Measurements from ENCODE around the gene TP53RK.

The TP53RK gene

GRCh38 chr20:46666818-46667515 lies 22.3 kb downstream of the TP53RK start:
- no peaks in the 10 kb centered on the region for H3K9me3 ChIP-seq (ENCODE audit: control insufficient read depth, low read depth, low read length)

GRCh38 chr20:46666306-46666705 lies 22.9 kb downstream of the TP53RK start:
- H3K9me3 ChIP-seq (ENCODE audit: control insufficient read depth, low read depth, low read length): no peaks in the 10 kb centered on the region
- H3K27me3 ChIP-seq (ENCODE audit: control insufficient read depth, insufficient read depth, low read length): no peaks in the 10 kb centered on the region
- no peak overlapping the region for H3K27ac ChIP-seq (ENCODE audit: low read length)
- no peak overlapping the region for H3K4me3 ChIP-seq (ENCODE audit: low read length)
- H3K4me1 ChIP-seq (ENCODE audit: control insufficient read depth, low read depth, low read length): no peaks in the 10 kb centered on the region
- peaks cover 5% of the 10 kb centered on the region for H3K36me3 ChIP-seq (ENCODE audit: control insufficient read depth, low read depth, low read length)
- H3K9ac ChIP-seq (ENCODE audit: low read length): no peak overlapping the region

More at GRCh38 chr20:46666818-46667515, 22.3 kb downstream of the TP53RK start:
- Histone ChIP-seq H3K27me3 (ENCODE audit: control insufficient read depth, insufficient read depth, low read length) (no peaks in the 10 kb centered on the region), H3K4me1 (ENCODE audit: control insufficient read depth, low read depth, low read length) (no peaks in the 10 kb centered on the region), H3K9ac (ENCODE audit: low read length) (no peak overlapping the region), H3K4me3 (ENCODE audit: low read length) (no peak overlapping the region), H3K27ac (ENCODE audit: low read length) (no peak overlapping the region), H3K36me3 (ENCODE audit: control insufficient read depth, low read depth, low read length) (peaks cover 5% of the 10 kb centered on the region)

DNA sequence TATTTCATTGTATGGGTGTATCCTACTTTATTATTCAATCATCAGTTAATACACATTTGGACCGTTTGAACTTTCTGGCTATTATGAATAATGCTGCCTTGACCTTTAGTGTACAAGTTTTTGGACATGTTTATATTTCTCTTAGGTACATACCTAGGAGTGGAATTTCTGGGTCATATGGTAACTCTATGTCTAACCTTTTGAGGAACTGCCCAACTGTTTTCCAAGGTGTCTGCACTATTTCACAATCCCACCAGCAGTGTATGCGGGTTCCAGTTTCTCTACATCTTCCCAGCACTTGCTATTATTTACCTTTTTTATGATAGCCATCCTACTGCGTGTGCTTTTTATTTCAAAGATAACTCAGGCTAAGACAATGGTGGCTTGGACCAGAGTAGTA lies 23.6 kb downstream of the TP53RK start:
- no peak overlapping the region for H3K27ac ChIP-seq (ENCODE audit: low read length)
- H3K9ac ChIP-seq (ENCODE audit: low read length): no peak overlapping the region
- no peak overlapping the region for H3K4me3 ChIP-seq (ENCODE audit: low read length)
- H3K9me3 ChIP-seq (ENCODE audit: control insufficient read depth, low read depth, low read length): peaks cover 1% of the 10 kb centered on the region
- H3K4me1 ChIP-seq (ENCODE audit: control insufficient read depth, low read depth, low read length): no peaks in the 10 kb centered on the region
- H3K36me3 ChIP-seq (ENCODE audit: control insufficient read depth, low read depth, low read length): peaks cover 5% of the 10 kb centered on the region
- no peaks in the 10 kb centered on the region for H3K27me3 ChIP-seq (ENCODE audit: control insufficient read depth, insufficient read depth, low read length)

- no peak overlapping the region for H3K9ac ChIP-seq (ENCODE audit: low read length)
These were observed 25.7 kb downstream of the TP53RK start for GRCh38 chr20:46663531-46663930.

GRCh38 chr20:46661659-46662058 lies 27.6 kb downstream of the TP53RK start:
- no peak overlapping the region for H3K9ac ChIP-seq (ENCODE audit: low read length)
- H3K36me3 ChIP-seq (ENCODE audit: control insufficient read depth, low read depth, low read length): no peaks in the 10 kb centered on the region
- no peaks in the 10 kb centered on the region for H3K4me1 ChIP-seq (ENCODE audit: control insufficient read depth, low read depth, low read length)
- no peak overlapping the region for H3K4me3 ChIP-seq (ENCODE audit: low read length)
- H3K9me3 ChIP-seq (ENCODE audit: control insufficient read depth, low read depth, low read length): peaks cover 3% of the 10 kb centered on the region
- no peak overlapping the region for H3K27ac ChIP-seq (ENCODE audit: low read length)
- H3K27me3 ChIP-seq (ENCODE audit: control insufficient read depth, insufficient read depth, low read length): no peaks in the 10 kb centered on the region

More at GRCh38 chr20:46663531-46663930, 25.7 kb downstream of the TP53RK start:
- no peak overlapping the region for H3K27ac ChIP-seq (ENCODE audit: low read length)
- no peaks in the 10 kb centered on the region for H3K4me1 ChIP-seq (ENCODE audit: control insufficient read depth, low read depth, low read length)
- H3K4me3 ChIP-seq (ENCODE audit: low read length): no peak overlapping the region
- H3K9me3 ChIP-seq (ENCODE audit: control insufficient read depth, low read depth, low read length): peaks cover 3% of the 10 kb centered on the region
- H3K27me3 ChIP-seq (ENCODE audit: control insufficient read depth, insufficient read depth, low read length): no peaks in the 10 kb centered on the region
- H3K36me3 ChIP-seq (ENCODE audit: control insufficient read depth, low read depth, low read length): peaks cover 5% of the 10 kb centered on the region

DNA sequence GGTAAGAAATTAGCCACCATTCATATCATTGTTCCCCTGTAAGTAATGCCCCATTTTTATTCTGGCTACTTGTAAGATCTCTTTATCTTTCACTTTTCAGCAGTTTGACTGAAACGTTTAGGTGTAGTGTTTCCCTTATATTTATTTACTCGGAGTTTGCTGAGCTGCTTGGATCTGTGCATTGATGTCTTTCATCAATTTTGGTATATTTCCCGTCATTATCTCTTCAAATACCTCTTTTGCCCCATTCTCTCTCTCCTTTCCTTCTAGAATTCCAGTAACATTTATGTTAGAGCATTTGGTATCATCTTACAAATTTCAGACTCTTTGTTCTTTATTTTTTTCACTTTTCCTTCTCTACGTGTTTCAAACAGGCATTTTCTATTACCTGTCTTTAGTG lies 28.8 kb downstream of the TP53RK start:
- Histone ChIP-seq H3K27me3 (ENCODE audit: control insufficient read depth, insufficient read depth, low read length) (no peaks in the 10 kb centered on the region), H3K36me3 (ENCODE audit: control insufficient read depth, low read depth, low read length) (no peaks in the 10 kb centered on the region), H3K27ac (ENCODE audit: low read length) (no peak overlapping the region), H3K4me1 (ENCODE audit: control insufficient read depth, low read depth, low read length) (no peaks in the 10 kb centered on the region), H3K9me3 (ENCODE audit: control insufficient read depth, low read depth, low read length) (peaks cover 3% of the 10 kb centered on the region), H3K9ac (ENCODE audit: low read length) (no peak overlapping the region), H3K4me3 (ENCODE audit: low read length) (no peak overlapping the region)

GRCh38 chr20:46657618-46658017 lies 31.6 kb downstream of the TP53RK start:
- Histone ChIP-seq H3K27ac (ENCODE audit: low read length) (no peak overlapping the region), H3K36me3 (ENCODE audit: control insufficient read depth, low read depth, low read length) (no peaks in the 10 kb centered on the region), H3K9me3 (ENCODE audit: control insufficient read depth, low read depth, low read length) (peaks cover 3% of the 10 kb centered on the region), H3K9ac (ENCODE audit: low read length) (no peak overlapping the region), H3K4me3 (ENCODE audit: low read length) (no peak overlapping the region), H3K27me3 (ENCODE audit: control insufficient read depth, insufficient read depth, low read length) (no peaks in the 10 kb centered on the region), H3K4me1 (ENCODE audit: control insufficient read depth, low read depth, low read length) (no peaks in the 10 kb centered on the region)

DNA sequence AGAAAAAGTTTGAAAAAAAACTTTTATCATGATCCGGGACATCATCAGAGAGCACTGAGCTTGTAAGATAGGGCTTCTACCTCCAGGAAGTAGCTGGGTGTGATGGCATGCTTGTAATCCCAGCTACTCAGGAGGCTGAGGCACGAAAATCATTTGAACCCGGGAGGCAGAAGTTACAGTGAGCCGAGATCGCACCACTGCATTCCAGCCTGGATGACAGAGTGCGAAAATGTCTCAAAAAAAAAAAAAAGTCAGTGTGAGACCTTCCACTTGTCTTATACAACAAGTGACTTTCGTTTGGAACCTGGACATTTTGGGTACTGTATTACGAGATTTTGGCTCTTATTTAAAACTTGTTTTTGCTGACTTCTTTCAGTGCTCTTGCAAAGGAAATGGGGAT lies 32.1 kb downstream of the TP53RK start:
- no peak overlapping the region for H3K4me3 ChIP-seq (ENCODE audit: low read length)
- peaks cover 3% of the 10 kb centered on the region for H3K9me3 ChIP-seq (ENCODE audit: control insufficient read depth, low read depth, low read length)
- H3K27ac ChIP-seq (ENCODE audit: low read length): no peak overlapping the region
- no peaks in the 10 kb centered on the region for H3K36me3 ChIP-seq (ENCODE audit: control insufficient read depth, low read depth, low read length)
- H3K27me3 ChIP-seq (ENCODE audit: control insufficient read depth, insufficient read depth, low read length): no peaks in the 10 kb centered on the region
- no peaks in the 10 kb centered on the region for H3K4me1 ChIP-seq (ENCODE audit: control insufficient read depth, low read depth, low read length)
- H3K9ac ChIP-seq (ENCODE audit: low read length): no peak overlapping the region

DNA sequence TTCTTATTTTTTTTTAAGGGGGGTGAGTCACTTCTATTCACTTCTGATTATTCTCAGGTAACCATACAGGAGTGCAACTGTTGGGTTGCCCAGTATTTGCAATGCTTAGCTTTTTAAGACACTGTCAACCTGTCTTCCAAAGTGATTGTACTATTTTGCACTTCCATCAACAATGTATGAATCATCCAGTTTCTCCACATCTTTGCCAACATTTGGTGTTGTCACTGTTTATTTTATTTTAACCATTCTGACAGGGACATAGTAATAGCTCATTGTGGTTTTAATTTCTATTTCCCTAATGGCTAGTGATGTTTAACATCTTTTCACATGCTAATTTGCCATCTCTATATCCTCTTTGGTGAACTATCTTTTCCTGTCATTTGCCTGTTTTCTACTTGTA lies 36.5 kb downstream of the TP53RK start:
- H3K4me1 ChIP-seq (ENCODE audit: control insufficient read depth, low read depth, low read length): no peaks in the 10 kb centered on the region
- no peak overlapping the region for H3K4me3 ChIP-seq (ENCODE audit: low read length)
- no peak overlapping the region for H3K27ac ChIP-seq (ENCODE audit: low read length)
- no peaks in the 10 kb centered on the region for H3K36me3 ChIP-seq (ENCODE audit: control insufficient read depth, low read depth, low read length)
- no peak overlapping the region for H3K9ac ChIP-seq (ENCODE audit: low read length)
- H3K9me3 ChIP-seq (ENCODE audit: control insufficient read depth, low read depth, low read length): no peaks in the 10 kb centered on the region
- peaks cover 25% of the 10 kb centered on the region for H3K27me3 ChIP-seq (ENCODE audit: control insufficient read depth, insufficient read depth, low read length)

- H3K4me3 ChIP-seq (ENCODE audit: low read length): peak within 1 kb of the TSS; percentile 38
- H3K9me3 ChIP-seq (ENCODE audit: control insufficient read depth, low read depth, low read length): no peaks in the 10 kb centered on the region
- no peaks in the 10 kb centered on the region for H3K4me1 ChIP-seq (ENCODE audit: control insufficient read depth, low read depth, low read length)
- H3K9ac ChIP-seq (ENCODE audit: low read length): no peak within 1 kb of the TSS
- H3K36me3 ChIP-seq (ENCODE audit: control insufficient read depth, low read depth, low read length): no peaks in the 10 kb centered on the region
- peaks cover 25% of the 10 kb centered on the region for H3K27me3 ChIP-seq (ENCODE audit: control insufficient read depth, insufficient read depth, low read length)
- H3K27ac ChIP-seq (ENCODE audit: low read length): no peak within 1 kb of the TSS
These were observed 37.9 kb downstream of the TP53RK start, which contains the start of gene SLC13A3 for GRCh38 chr20:46651091-46651962. Gene SLC13A3 (minus strand): TSS chr20:46651459. CDS start chr20:46651421, 38 bp downstream.

- Histone ChIP-seq H3K27ac (ENCODE audit: low read length) (no peak overlapping the region), H3K4me1 (ENCODE audit: control insufficient read depth, low read depth, low read length) (no peaks in the 10 kb centered on the region), H3K9me3 (ENCODE audit: control insufficient read depth, low read depth, low read length) (no peaks in the 10 kb centered on the region), H3K9ac (ENCODE audit: low read length) (no peak overlapping the region), H3K4me3 (ENCODE audit: low read length) (peak overlapping the region; percentile 38), H3K36me3 (ENCODE audit: control insufficient read depth, low read depth, low read length) (no peaks in the 10 kb centered on the region), H3K27me3 (ENCODE audit: control insufficient read depth, insufficient read depth, low read length) (peaks cover 25% of the 10 kb centered on the region)
These were observed 38.6 kb downstream of the TP53RK start for GRCh38 chr20:46650575-46651090.
